ENCODE results near the gene LUC7L2. TPM values are rescaled to one million over a fixed set of nuclear protein-coding genes. Genes with fewer than 3 reads are reported as not detected.

LUC7L2 gene
- total and polyA plus RNA-seq, 2 of the 8 experiments (the other 6 are each of a cell fraction or from before 2014, with no cell fraction given), result 22.9 to 67.8 TPM

DNA sequence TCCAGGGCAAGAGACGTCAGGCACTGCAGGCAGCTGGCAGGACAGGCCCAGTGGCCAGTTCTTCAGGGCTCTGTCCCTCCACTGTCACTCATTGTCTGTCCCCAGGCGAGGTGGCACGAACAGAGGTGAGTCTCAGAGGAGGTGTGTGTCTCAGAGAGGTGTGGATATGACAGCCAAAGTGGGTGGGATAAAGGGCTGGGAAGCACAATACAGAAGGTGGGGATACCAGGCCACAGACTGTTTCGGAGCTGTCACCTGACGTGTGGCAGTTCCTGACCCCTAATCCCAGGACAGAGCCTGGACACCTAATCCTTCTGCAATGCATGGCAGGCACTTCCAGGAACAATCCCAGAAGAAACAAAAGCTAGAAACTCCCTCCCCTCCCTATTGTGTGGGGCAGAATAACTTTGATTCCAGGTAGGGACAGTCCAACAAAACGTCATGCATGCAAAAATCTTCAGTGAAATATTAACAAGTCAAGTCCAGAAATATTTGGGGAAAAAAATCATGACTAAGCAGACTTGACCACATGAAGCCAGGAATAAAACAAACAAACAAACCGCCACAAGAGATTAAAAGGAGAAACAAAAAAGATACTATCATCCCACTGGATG is 112.2 kb downstream of the LUC7L2 start:
- no peak overlapping the region for H2BK12ac ChIP-seq (ENCODE audit: low read depth, low read length)
- no peak overlapping the region for H3K56ac ChIP-seq (replicated peaks; ENCODE audit: insufficient read length, low read depth, low read length)
- H2BK5ac ChIP-seq (ENCODE audit: low read depth, low read length), result 0 out of 2 replicates have a peak overlapping the region, but pooled peaks have one; percentile 56
- 82% methylated on average over 7 of the region's 7 CpGs; no CpG with 5 or more reads in 1 of the 2 experiments for WGBS, 2 experiments (ENCODE audit: extremely low coverage in 1 of 2, insufficient coverage in 1 of 2, insufficient read length in 1 of 2, insufficient replicate concordance in 2 of 2, low coverage in 1 of 2, low lambda C conversion rate in 2 of 2, missing lambda C conversion rate in 1 of 2)
- H3K23me2 ChIP-seq (ENCODE audit: low read depth, low read length), result no peaks in the 10 kb centered on the region
- no peaks in the 10 kb centered on the region for H3K9me3 ChIP-seq (ENCODE audit: insufficient read depth in 2 of 2, low read depth in 1 of 2, low read length in 1 of 2)
- CTCF ChIA-PET (ENCODE audit: partially characterized antibody), result interaction anchor here (0.6 to 6.8 kb wide), 6 partner anchors 10 to 174 kb away, joined by 3 to 43 read pairs (median 4); no protein-coding TSS in a partner anchor
- peaks cover 0 to 12% (median 2%) of the 10 kb centered on the region in 4 experiments; a peak in 1 of 8 replicates for H3K36me3 ChIP-seq (ENCODE audit: control insufficient read depth in 2 of 4, insufficient read depth in 4 of 4, low read length in 3 of 4)
- H3K27me3 ChIP-seq (replicated peaks in 1 of 4; ENCODE audit: control insufficient read depth in 3 of 4, extremely low read depth in 1 of 4, insufficient read depth in 3 of 4, low read length in 3 of 4), result no peaks in the 10 kb centered on the region
- no peak overlapping the region for H3K4ac ChIP-seq (replicated peaks; ENCODE audit: insufficient read length, low read depth, low read length)
- no peak for DNase-seq (ENCODE audit: low read depth in 1 of 2, low spot score in 2 of 2)
- H3K9ac ChIP-seq (replicated peaks in 1 of 4; ENCODE audit: extremely low read depth in 1 of 4, low read depth in 3 of 4, low read length in 3 of 4), result no peak overlapping the region
- no peak overlapping the region for H2AFZ ChIP-seq (ENCODE audit: low read length)
- no peak overlapping the region for H3K23ac ChIP-seq (ENCODE audit: insufficient read length)
- no peak for FAIRE-seq
- H4K91ac ChIP-seq (replicated peaks; ENCODE audit: insufficient read length, low read length), result no peak overlapping the region
- no peak overlapping the region for H4K5ac ChIP-seq (ENCODE audit: insufficient read length, low read depth, low read length)
- no peak overlapping the region for H2BK15ac ChIP-seq (ENCODE audit: low read length)
- TF ChIP-seq EZH2 (IDR thresholded peaks at IDR 0.05; ENCODE audit: low read depth, low read length, severe bottlenecking), result no peak
- TF ChIP-seq SIRT6 (IDR thresholded peaks at IDR 0.05; ENCODE audit: low read length), result no peak
- no peak for TF ChIP-seq BCL11A (IDR thresholded peaks at IDR 0.05; ENCODE audit: low read depth in 2 of 2, low read length in 2 of 2)
- no peak for TF ChIP-seq SP2 (IDR thresholded peaks at IDR 0.05; ENCODE audit: low read length)
- TF ChIP-seq SRF (IDR thresholded peaks at IDR 0.05; ENCODE audit: low read depth, low read length), result no peak
- TF ChIP-seq RXRA (IDR thresholded peaks at IDR 0.05; ENCODE audit: insufficient read depth, low read depth, low read length), result no peak
- TF ChIP-seq POLR2A (IDR thresholded peaks at IDR 0.05; ENCODE audit: control extremely low read depth in 1 of 2, low read depth in 2 of 2, low read length in 2 of 2), result no peak
- no peak overlapping the region for H3K14ac ChIP-seq (ENCODE audit: insufficient read length)
- H3K4me2 ChIP-seq (ENCODE audit: insufficient read depth in 1 of 2, low read depth in 2 of 2, low read length in 2 of 2), result no peak overlapping the region
- no peak overlapping the region for H3K18ac ChIP-seq (ENCODE audit: extremely low read depth, low read length)
- peaks cover 0 to 7% of the 10 kb centered on the region in 2 experiments for H4K20me1 ChIP-seq (replicated peaks in 1 of 2; ENCODE audit: control insufficient read depth in 1 of 2, insufficient read depth in 2 of 2, low read length in 2 of 2)
- H3K27ac ChIP-seq (ENCODE audit: low read depth, low read length), result peak overlapping the region; percentile 45; the same call in 1 of the 2 replicates
- H2BK20ac ChIP-seq (ENCODE audit: low read length), result no peak overlapping the region
- H2BK120ac ChIP-seq (replicated peaks; ENCODE audit: low read depth, low read length), result no peak overlapping the region
- H3K4me1 ChIP-seq (replicated peaks in 1 of 4; ENCODE audit: control insufficient read depth in 3 of 4, insufficient read depth in 4 of 4, low read length in 3 of 4), result no peaks in the 10 kb centered on the region; a peak in 2 of 7 replicates
- no peaks in the 10 kb centered on the region; a peak in 1 of 4 replicates for H3K79me2 ChIP-seq (ENCODE audit: control insufficient read depth in 1 of 2, insufficient read depth in 2 of 2, low read length in 2 of 2)
- no peaks in the 10 kb centered on the region for H3K79me1 ChIP-seq (ENCODE audit: low read depth, low read length)
- H2AK5ac ChIP-seq (ENCODE audit: low read depth, low read length), result no peak overlapping the region
- H4K8ac ChIP-seq (ENCODE audit: extremely low read depth, insufficient read depth, low read length), result no peak overlapping the region
- H3K4me3 ChIP-seq (ENCODE audit: extremely low read depth in 1 of 4, insufficient read depth in 2 of 4, low read depth in 3 of 4, low read length in 4 of 4), result no peak overlapping the region
- POLR2A ChIA-PET (ENCODE audit: partially characterized antibody), result interaction anchor here (1.9 to 2.5 kb wide), 2 partner anchors 11 to 20 kb away, joined by 8 to 10 read pairs; partner anchors contain the start of gene KLRG2

All from H1 (cell line).